ENCODE data around the gene POLR2A. TPM values are rescaled to one million over a fixed set of nuclear protein-coding genes. Genes with fewer than 3 reads are reported as not detected.

The POLR2A gene
- total and polyA plus RNA-seq, 10 of the 15 experiments (the other 5 are each of a cell fraction or from before 2014, with no cell fraction given) = 1.7 to 121 (median 33.4) TPM

GRCh38 chr17:7479213-7480088 lies 4.7 kb upstream of the POLR2A start, which contains the start of gene ZBTB4 (continued):
- TF ChIP-seq CEBPZ (IDR thresholded peaks at IDR 0.05; ENCODE audit: low read depth, low read length) (no peak), POLR2A (IDR thresholded peaks at IDR 0.05; ENCODE audit: low read depth, low read length) (peak; percentile 68; the same call in 1 of the 2 replicates), BCL11A (IDR thresholded peaks at IDR 0.05; ENCODE audit: low read depth, low read length) (no peak), BHLHE40 (IDR thresholded peaks at IDR 0.05; ENCODE audit: borderline replicate concordance in 1 of 2, low read depth in 2 of 2, low read length in 1 of 2) (peak in 1 of 2 experiments; percentile 17; a peak in 1 of 4 replicates), NFYB (IDR thresholded peaks at IDR 0.05; ENCODE audit: insufficient read depth, low read depth, low read length) (no peak), CHD2 (IDR thresholded peaks at IDR 0.05; ENCODE audit: borderline replicate concordance, low read depth, low read length) (0 out of 2 replicates have a peak, but pooled peaks have one; percentile 0), USF1 (IDR thresholded peaks at IDR 0.05; ENCODE audit: borderline replicate concordance, extremely low read length, insufficient read depth, low read depth, low read length) (peak; percentile 6), ZBTB33 (IDR thresholded peaks at IDR 0.05) (no peak), E2F8 (IDR thresholded peaks at IDR 0.05; ENCODE audit: low read depth, partially characterized antibody) (no peak), SUPT20H (IDR thresholded peaks at IDR 0.05; ENCODE audit: borderline replicate concordance, control insufficient read depth, low read depth, low read length) (no peak), REST (IDR thresholded peaks at IDR 0.05; ENCODE audit: low read depth, low read length) (no peak), NR2C2 (IDR thresholded peaks at IDR 0.05; ENCODE audit: borderline replicate concordance, control insufficient read depth, insufficient read length, low read depth) (no peak), SMARCA5 (IDR thresholded peaks at IDR 0.05) (peak; percentile 68), HCFC1 (IDR thresholded peaks at IDR 0.05; ENCODE audit: low read length) (no peak)

Data from GM12878 (cell line).